ENCODE data around the gene GPC3. TPM values are rescaled to one million over a fixed set of nuclear protein-coding genes. Genes with fewer than 3 reads are reported as not detected.

Gene GPC3
- polyA plus RNA-seq, 4 donors, result 980 to 2,545 (median 1,382) TPM

GRCh38 chrX:133490955-133491354, 494.4 kb downstream of the GPC3 start:
- DNase-seq (ENCODE audit: low read depth in 4 of 4, low spot score in 3 of 4), result no peak

All from left renal pelvis (tissue), 4 donors.